ENCODE measurements around the gene PRR16.

The PRR16 gene

DNA sequence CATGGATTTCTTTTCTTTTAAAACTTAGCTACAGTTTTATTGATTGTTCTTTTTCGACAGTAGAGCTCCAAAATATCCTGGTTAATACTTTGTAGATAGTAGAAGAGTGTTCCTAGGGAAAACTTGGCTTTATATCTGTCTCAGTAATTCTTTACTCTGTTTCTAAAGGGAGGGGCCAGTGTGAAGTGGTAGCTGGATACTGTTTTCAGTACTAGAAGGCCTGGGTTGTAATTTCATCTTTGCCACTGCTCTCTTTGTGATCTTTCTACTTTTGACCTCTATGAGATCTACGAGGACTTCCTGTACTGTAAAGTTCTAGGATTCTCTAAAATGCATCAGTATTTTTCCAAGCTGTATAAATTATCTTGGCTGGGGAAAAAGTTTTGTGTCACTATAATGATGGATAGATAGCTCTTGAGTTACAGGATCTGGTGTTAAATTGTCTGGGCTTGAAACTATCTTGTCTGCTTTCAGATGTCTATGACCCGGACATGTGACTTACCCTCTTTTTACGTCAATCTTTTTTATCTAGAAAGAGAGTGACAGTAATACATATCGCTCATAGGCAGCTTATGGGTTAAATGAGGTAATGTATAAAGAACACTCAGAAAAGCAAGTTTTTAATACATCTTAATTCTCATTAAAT is 53.6 kb downstream of the PRR16 start:
- no peak for DNase-seq

DNA sequence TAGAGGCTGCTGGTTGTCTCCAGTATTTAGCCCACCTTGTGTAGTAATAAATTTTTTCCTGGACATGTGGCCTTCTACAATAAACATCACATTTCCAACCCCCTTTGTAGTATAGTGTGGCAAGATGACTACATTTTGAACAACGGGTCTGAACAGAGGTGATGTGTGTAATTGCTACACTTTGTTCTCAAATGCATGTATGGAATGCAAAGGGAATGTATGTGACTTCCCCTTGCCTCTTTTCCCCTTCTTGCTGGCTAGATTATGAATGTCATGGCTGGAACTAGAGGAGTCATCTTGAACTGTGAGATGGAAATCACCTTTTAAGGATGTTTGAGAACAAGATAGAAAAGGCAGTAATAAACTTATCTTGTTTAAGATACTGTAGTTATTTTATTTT is 54.5 kb downstream of the PRR16 start:
- no peak for DNase-seq

DNA sequence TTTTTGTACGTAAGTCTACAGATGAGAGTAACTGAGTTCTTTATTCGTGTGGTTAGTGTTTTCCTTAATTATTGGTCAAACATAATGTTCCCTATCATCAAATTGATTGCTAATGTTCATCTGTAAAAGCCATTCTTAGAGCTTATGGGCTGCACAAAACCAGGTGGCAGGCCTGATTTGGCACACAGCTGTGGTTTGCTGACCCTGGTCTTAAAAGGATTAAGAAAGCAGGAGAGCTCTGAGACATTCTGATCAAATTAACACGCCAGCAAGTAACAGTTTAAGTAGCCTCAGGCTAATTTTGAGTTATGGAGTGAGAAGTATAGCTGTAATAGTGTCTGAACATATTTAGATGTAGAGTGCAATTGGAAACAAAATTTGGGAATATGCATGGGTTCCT is 63.2 kb downstream of the PRR16 start:
- no peak for DNase-seq

DNA sequence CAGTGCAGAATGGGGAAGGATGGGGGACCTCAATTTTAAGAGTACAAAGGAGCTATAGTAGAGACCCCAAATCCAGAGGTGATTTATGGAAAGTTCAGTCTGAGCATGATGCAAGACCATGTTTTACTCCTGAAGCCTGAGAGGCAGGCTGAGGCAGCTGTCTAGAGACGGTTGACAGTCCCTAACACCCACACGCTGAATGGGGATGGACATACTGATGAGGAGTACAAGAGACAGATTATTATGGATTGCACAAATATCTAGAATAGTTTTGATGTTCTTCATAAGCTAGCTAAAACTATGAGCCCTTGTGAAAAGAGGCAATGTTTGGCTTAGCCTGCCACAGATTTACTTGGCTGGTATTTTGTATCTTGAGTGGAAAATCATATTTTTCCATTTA is 64.5 kb downstream of the PRR16 start:
- no peak for DNase-seq

DNA sequence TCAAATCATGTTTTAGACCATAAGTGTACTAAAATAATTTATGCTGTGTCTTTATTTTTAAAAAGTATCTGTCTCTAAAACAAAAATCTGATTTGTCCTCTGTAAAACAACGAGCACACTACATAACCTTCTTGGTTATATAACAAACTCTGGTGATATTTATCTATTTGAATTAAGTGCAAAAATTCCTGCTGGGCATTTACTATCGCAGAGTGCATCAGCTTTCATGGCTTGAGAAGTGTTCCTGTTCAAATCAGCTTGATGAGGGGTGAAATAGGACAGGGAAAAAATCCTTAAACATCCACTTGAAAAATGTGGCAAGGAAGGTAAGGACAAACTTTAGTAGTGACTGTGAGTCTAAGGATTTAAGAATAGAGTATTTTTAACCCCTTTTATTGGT is 65.3 kb downstream of the PRR16 start:
- no peak for DNase-seq

DNA sequence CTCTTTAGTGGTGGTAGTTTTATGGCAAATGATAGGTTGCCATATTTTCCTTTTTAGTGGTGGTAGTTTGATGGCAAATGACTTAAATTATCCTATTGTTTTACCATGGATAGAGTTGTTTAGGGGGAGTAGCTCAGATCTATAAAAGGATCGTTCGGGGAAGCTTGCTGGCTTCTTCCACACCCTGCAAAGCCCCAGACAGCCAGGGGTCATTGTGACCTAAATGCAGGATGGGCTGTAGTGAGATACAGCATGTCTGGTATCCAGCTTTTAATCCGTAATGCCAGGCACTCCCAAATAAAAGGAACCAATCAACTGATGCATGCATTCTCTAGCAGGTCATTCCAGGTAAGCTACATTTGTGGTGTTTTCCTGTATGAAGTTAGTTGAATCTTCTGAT is 67.1 kb downstream of the PRR16 start:
- DNase-seq = no peak

DNA sequence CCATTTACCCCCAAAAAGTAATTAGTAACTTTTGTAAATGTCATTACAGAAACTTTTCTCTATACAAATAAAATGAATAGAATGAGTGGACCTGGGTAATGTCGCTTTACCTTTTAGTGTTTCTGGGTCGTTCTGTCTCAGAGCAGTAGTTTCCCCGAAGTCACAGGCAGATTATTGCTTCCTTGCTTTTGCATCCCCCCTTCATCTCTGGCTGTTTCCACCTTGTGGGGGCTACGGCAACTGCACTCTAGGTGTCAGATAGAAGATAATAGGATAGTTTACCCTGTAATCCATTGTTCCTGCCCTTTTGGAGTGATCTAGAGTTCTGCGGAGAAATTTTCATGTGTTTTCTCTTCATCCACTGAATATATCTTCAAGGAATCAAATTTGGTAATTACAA is 68.7 kb downstream of the PRR16 start:
- no peak for DNase-seq

DNA sequence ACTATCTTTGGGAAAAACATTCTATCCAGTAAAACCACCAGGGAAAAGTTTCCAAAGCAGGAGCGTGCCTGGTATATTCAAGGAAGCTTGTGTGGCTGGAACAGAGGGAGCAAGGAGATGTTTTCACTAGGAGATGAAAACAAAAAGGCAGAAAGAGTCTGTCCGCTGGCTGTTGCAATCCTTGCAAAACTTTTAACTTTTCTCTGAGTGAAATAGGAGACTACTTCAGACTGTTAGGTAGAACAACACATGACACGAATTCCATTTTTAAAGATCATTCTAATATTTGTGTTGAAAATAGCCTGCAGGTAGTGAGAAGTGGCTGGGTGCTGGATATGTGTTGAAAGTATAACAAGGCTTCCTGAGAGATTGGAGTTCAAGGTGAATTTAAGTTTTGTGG is 69.5 kb downstream of the PRR16 start:
- DNase-seq = no peak

DNA sequence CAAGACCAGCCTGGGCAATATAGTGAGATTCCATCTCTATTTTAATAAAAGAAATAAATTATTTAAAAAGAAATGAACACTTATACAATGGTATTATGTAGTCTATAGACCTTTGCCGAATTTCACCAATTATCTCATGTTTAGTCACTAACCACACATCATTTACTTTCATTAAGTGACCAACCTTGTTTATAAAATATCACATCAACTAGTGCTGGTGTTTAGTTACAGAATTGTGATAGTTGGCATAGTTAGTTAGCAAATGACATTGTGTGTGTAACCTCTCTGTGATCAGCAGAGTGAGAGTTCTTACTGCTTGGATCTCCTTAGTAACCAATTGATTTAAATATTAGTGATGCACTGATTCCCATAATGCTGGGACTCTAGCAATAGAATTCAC is 71.8 kb downstream of the PRR16 start:
- no peak for DNase-seq

DNA sequence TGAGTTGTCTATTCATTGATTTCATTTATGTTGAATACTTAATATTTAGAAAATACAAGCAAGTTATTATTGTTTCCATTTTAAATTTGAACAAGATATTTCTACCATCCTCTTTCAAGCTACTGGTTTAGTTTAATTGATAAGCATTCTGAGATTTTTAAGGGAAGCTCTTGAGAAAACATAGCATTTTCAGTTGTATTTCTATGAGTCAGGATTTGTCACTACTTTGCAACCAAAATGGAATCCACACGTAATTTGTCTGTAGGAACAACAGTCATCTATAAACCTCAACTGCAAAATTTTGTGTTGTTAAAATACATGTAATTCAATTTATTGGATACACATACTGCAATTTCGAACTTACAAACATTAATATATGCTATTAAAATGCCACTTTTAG is 74.0 kb downstream of the PRR16 start:
- DNase-seq = no peak

DNA sequence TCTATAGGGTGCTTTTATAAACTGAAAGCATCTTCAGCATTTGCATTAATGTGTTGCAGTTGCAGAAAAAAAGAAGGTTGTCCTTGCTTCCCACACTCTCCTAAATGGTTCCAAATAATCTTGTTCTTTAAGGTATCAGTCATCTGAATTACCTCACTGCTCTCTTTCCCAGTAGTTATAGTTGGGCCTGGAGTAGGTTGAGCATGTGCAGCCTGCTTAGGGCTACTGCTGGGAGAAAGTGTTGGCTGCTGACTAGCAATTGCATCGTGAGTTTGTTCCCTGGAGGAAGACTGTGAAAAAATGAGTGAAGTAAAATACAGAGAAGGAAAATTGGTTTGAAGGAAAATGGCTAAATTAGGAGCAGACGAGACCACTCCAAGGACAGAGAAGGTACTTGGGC is 74.5 kb downstream of the PRR16 start:
- no peak for DNase-seq

DNA sequence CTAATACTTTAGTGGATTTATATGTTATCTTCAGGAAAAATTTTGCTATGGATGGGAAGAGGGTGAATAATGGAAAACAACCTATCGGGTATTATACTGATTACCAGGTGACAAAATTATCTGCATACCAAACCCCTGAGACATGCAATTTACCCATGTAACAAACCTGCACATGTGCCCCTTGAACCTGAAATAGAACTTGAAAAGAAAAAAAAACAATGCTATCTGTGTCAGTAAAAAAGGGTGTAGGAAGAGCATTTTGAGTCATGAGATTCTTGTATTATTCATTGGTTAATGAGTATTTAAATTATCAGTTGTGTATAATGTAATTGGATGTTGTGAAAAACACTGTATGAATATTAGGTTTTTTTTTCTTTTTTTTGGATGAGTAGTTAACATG is 75.4 kb downstream of the PRR16 start:
- no peak for DNase-seq

DNA sequence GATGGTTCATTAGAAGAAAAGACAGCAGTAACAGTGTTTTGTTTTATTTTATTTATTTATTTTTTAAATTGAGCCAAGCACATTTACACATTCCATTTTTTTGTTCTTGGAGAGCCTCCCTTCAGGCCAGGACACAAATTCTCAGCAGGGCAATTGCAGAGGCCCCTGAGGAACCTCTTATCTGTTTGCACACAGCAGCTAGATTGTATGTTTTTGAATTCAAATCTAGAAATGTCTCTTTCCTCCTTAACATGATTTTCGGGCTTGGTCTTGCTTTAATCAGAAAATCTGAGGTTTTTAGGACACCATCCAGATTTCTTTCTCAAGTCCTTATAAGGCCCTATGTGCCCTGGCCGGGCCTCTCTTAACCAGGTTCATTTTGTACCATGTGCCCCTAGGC is 76.0 kb downstream of the PRR16 start:
- DNase-seq = no peak

DNA sequence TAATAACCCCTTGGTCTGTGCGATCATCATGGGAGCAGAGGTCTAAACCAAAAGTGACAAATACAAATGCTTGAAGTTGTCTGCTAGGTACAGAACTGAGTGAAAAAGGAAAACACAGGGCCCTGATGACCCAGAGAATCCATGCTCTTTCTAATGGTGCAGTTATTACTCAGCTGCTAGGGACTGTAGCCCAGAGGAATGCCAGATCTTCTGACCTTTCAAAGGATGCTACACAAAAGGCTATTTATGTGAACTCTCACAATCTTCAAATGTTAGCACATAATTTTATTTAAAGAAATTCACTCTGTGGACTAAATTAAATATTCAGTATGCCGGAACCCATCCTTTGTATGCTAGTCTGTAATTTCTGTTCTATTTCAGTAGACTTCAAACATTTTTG is 79.9 kb downstream of the PRR16 start:
- no peak for DNase-seq

DNA sequence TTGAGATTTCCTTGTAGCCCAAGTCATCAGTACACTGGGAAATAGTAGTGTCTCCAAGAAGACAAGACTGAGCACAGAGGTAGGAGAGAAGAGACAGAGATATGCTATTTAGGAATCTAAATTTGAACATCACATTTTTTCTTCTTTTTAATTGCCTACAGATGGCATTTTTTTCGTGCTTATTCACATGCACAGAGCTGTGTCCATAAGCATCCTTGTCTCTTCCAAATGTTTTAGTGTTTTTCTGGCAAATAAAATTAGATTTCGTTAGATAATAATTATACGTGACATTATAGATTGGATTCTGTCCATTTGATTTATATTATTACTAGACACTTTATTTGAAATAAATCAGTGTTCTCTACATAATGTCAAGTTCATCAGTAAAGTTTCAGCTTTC is 80.9 kb downstream of the PRR16 start:
- no peak for DNase-seq

DNA sequence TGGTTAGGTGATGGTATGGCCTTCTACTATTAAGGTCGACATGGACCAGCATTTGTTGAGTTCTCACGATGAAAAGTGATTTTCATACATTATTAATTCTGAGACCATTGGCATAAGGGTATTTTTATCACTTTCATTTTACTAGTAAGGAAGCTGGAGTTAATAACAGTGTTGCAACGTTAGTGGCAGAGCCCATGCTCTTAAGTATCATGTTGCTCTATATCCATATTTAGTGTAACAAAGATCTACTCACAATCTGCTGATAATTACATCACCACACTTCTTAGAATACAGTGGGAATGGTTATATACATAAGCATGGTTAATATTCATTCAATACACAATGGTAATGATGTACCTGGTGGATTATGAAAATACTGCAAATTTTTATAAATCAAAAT is 81.9 kb downstream of the PRR16 start:
- no peak for DNase-seq

DNA sequence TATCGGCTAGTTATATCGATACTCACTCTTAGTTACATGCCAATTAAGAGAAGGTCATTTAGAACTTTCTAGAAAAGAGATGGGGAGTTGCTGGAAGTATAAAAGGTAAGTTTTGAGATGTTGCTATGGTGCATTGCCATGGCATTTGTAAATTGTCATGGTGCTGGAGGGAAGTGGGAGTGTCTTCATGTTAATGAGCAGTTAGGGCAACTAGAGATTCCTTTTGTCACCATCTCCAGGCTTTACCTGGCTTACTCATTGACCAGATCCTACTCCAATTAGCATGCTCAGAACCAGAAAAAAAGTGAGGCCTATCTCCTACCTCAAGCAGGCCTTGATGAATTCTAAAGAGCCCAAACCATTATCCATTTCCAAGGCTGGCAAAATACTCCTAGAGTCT is 82.8 kb downstream of the PRR16 start:
- DNase-seq = no peak

DNA sequence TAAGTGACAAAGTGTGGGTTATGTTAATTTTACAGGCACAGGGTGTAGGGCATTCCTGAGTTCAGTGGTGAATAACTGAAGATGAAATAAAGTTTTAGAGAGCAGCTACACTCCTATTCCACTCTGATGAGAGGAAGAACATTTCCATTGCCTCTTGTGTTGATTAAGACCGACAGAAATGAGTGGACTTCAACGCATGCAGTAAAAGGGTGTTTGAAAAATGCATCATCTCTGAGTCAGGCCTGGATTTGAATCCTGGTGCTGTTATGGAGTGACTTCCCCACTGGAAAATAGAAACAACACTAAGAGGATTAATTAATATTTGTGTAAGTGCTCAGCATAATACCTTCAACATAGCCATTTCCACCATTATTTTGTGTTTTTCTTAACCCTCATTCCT is 86.3 kb downstream of the PRR16 start:
- DNase-seq = no peak

DNA sequence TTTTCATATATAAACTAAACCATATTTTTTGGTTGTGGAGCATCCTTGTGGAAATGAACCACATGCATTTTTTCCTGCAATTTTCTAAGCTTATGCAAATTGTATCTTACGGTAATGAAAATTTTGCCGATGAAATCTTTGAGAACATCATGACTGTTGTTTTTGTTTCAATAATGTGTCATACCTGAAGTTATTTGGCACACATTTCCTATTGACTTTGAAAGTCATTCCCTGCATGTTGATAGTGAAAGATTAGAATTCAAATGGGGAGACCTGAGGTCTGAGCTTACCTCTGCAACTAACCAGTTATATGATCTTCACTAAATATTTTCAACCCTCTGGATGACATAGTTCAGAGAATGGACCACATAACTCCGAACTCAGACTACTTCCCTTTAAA is 88.5 kb downstream of the PRR16 start:
- no peak for DNase-seq

DNA sequence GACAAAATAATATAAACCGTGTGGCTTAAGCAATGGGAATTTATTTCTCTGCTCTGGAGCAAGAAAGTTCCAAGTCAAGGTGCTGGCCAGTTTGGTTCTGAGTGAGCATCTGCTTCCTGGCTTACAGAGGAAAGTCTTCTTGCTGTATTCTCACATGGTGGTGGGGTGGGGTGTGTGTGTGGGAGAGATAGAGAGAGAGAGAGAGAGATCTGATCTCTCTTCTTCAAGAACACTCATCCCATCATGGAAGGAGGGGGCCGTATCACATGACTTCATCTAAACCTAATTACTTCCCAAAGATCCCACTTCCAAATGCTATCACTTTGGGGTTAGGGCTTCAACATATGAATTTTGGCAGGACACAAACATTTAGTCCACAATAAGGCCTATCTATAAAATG is 91.2 kb downstream of the PRR16 start:
- DNase-seq = no peak

DNA sequence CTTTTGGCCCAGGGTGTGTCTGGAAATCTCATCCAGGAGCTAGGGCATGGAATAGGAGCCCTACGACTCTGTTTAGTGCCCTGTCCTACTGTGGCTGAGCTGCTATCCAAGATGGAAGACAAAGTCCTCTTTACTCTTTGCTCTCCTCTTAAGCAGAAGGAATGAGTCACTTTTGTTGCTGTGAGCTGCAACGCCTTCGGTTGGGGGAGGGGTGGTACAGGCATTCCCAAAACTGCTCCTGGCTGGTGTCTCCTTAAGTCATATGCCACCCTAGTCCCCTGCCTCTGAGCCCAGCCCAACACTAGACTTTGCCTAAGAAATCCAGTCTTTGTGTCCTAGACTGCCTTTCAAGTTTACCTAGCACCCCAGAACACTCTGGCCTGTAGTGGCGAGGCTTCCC is 99.9 kb downstream of the PRR16 start:
- no peak for DNase-seq

DNA sequence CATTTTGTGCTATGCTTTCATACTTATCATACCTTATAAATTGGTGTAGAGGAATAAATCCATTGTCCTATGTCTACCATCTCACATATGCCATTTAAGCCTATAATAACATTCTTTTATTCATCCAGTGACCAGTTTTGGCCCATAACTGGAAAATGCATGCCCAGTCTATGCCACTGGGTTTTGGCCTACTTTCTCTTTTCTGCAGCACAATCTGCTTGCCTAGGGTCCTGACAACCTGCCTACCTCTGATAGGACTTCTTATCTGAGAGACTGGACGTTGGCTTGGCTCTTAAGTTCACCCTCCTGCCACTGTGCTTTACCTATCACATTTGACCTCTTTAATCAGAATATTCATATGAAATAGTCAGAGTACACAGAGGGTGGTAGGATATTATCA is 103.0 kb downstream of the PRR16 start:
- no peak for DNase-seq

DNA sequence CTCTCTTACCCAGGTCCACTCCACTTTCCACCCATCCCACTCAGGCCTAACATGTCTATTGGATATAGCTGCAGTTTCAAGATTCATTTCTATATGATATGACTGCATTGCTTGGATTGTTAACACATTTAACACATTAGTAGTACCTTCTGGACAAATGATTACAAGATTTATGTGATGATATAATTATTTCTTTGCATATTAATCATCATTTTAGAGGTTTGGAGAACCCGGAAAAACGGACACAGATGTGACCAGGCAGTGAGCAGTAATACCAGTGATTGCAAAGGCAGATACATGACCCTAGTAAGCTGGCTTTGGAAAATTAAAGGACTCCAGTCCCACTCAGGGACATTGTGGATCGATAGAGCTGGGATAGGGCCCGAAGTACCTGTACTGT is 103.8 kb downstream of the PRR16 start:
- no peak for DNase-seq

DNA sequence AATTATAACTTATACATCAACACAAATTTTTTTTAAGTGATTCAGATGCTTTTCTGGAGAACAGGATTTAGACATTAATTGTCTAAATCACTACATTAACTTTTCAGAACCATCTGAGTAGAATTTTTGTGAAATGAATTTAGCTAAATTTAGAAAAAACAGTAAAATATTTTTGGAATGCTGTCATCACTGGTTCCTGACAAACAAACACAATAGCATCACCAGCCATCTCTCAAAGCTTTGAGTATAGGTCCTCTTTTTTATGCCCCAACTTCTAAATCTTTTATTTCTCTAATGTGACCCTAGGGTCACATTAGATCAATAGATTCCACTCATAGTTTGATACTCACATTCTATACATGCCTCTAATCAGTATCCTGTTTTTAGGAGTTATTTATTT is 104.6 kb downstream of the PRR16 start:
- DNase-seq = no peak

DNA sequence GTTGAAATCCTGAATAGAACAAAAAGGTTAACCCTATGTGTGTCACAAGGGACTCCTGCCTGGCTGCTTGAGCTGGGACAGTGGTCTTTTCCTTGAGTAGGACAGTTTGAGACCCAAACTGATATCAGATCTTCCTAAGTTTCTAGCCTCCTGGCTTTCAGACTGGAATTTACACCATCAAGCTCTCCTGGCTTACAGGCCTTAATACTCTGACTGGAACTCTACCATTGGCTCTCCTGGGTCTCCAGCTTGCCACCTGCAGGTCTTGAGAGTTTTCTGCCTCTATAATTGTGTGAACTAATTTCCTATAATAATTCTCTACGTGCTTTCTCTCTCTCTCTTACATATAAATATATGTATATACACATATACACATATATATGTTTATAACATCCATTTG is 112.5 kb downstream of the PRR16 start:
- no peak for DNase-seq

DNA sequence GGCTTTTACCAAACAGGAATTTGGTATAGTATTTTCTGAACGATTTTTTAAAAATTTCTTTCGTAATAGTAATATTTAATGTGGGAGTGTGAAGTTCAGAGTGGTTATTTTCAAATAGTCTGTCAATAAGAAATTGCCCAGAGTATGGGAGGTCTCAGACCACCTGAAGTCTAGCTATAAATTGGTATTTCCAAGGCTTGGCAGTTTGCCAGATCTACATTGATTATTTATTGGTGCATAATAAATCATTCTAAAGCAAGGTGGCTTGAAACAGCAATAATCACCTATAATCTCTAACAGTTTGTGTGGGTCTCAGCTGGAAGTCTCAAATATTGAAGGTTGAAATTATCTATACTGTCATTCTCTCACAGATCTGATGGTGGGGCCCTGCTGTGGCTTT is 118.5 kb downstream of the PRR16 start:
- no peak for DNase-seq

All from stimulated activated CD4-positive, alpha-beta T cell treated with anti-CD3 and anti-CD28 coated beads, Interleukin-15, amount 100 ng/mL, for 24 hours (primary cell).